GM18505 (cell line): ENCODE results near the gene ANXA2R.

Experiments used
- ATAC-seq: cut with Tn5 transposase; IDR thresholded peaks from one replicate; pipeline ENCODE4 v1.9.1; 2021; ENCODE audit not compliant: unreplicated experiment
- POLR2A ChIP-seq: IDR thresholded peaks from 4 replicates; pipeline ENCODE4 v1.6.1; 2011; ENCODE audit warnings: borderline replicate concordance; ENCODE audit not compliant: insufficient read depth, insufficient read length; ENCODE audit errors: extremely low read depth

ANXA2R gene

GRCh38 chr5:43042626-43043399, 2.7 kb upstream of the ANXA2R start:
- no peak for TF ChIP-seq POLR2A
- ATAC-seq = peak; percentile 25

DNA sequence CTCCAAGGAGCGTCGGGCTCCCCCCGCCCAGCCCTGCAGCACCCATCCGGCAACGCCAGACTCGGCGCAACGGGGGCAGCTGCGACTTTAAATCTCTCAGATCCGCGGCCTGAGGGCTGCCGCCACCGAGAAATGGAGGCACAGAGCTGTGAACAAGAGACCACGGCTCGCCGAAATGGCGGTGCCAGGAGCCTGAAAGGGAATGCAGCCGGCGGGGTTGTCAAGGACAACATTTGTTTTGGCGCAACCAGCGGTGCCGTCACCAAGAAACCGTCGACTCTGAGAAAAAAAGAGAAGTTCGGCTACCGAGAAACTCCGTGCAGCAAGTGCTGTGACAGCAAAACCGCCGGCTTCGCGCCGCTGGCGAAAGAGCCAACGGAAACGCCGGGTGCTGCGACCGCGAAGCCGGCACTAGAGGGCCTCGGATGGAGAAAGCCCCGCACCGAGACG, 2.1 kb upstream of the ANXA2R start:
- peak; percentile 34 for ATAC-seq

DNA sequence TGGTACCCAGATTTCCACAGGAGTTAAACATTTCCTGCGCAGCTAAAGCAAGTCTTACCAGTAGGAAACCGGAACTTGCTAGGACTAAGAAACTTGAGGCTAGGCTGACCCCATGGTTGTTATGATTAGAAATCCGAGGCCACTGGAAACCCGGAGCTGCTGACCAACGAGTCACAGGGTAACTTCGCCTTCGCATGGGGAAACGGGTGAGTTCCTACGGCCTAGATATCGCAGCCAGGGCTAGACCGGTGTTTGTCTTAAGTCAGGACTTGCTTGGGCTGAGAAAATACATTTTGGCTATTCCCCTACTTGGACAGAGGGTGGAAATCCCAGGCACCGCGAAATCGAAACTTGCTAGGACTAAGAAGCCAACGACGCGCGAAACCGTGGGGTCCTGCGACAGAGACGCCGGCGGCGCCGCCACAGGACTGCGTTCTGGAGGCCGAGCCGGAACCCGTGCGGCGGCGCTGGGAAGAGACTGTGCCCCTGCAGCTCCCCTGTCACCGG, 1.6 kb upstream of the ANXA2R start:
- peak; percentile 25 for ATAC-seq
- TF ChIP-seq POLR2A = peak; percentile 63

More for the DNA sequence above, 2.1 kb upstream of the ANXA2R start:
- peak; percentile 59 for TF ChIP-seq POLR2A

DNA sequence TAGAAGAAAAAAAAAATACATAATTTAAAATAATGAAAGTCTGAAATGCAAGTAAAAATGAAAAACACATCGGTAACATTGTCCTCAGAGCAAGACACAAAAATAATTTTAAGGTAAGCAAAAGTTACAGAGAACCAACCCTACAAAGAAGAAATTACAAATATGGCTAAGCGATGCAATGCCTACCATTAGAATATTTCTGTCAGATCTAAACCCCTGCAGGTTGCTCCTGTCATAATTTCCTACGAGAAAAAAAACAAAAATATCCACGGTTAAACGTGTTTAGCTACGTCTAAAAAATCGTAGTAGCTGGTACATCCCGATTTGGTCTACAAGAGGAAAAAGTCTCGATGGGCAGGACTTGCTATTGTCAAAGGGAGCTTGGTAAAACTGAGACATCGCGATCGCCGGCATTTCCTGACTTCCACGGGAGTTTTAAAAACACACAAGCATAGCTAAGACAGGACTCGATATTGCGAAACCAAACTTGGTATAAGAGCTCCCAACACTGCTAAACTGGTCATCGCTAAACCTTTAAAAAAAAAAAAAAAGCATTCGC, 1.1 kb upstream of the ANXA2R start:
- TF ChIP-seq POLR2A = no peak
- no peak for ATAC-seq

DNA sequence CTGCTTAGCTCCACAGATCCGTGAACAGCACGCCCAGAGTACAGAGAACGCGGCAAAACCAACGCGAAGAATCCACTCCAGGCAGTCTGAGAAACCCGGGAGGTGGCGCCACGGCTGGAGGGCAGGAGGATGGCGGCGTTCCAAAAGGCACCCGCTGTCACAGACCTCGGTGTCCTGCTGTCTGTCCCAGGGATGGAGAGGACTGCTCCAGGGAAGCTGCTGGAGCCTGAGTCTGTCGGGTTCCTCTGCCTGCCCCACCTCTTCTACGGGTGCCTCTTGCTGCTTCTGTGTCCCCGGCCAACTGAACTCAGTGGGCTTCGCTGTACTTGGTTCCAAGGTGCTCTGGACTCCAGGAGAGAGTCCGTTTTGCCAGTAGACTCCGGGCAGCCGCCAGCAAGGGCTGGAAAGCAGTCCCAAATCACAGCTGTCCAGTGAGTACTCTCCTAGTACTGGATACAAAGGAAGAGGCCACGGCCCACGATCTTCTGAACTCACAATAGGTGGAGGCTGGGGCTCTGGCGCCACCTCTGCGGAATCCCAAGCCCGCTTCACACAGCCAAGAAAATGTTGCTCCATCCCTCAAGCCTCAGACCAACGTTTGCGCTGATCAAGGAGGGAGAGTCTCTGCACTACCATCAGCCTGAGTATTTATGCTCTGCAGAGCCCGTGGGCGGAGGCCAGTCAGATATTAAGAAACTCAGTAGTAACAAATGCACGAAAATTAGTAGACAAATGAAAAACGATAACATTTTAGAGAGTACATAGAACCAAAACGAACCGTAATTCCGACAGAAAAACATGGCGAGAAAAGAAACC, 440 bp downstream of the ANXA2R start:
- TF ChIP-seq POLR2A = no peak
- no peak for ATAC-seq

DNA sequence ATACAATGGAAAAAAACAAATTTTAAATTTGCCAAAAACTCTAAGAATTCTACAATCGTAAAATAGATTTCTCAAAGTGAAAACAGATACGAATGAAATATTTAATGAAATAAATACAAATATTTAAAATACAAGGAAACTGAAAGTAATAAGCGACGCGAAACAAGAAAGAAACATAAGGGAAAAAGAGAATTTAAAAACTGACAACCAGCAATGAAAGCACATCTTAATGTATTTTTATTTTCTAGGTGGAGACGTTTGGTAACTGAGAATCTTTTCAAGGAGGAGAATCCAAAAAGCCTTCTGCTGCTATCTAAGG, 1.0 kb downstream of the ANXA2R start:
- ATAC-seq = no peak
- no peak for TF ChIP-seq POLR2A

DNA sequence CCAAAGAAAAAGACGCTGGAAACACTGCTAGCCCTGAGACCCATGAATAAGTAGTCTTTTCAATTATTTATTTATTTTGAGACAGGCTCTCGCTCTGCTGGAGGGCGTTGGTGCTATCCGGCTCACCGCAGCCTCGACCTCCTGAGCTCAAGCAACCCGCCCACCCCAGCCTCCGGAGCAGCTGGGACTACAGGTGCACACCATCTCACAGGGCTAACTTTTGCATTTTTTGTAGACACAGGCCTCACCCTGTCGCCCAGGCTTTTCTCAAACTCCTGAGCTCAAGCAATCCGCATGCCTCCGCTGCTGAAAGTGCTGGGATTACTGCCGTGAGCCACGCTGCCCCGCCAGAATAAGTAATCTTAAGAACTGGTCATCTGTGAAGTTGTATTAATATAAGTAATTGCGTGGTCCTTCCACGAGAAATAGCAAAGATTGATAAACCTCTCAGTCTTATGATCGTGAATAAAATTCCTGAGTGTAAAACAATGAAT, 1.6 kb downstream of the ANXA2R start:
- no peak for TF ChIP-seq POLR2A

GRCh38 chr5:43037636-43038495, 2.3 kb downstream of the ANXA2R start:
- no peak for ATAC-seq
- no peak for TF ChIP-seq POLR2A

More for the DNA sequence above, 1.6 kb downstream of the ANXA2R start:
- ATAC-seq = no peak

GRCh38 chr5:43036856-43037635, 3.1 kb downstream of the ANXA2R start:
- TF ChIP-seq POLR2A = no peak
- no peak for ATAC-seq

DNA sequence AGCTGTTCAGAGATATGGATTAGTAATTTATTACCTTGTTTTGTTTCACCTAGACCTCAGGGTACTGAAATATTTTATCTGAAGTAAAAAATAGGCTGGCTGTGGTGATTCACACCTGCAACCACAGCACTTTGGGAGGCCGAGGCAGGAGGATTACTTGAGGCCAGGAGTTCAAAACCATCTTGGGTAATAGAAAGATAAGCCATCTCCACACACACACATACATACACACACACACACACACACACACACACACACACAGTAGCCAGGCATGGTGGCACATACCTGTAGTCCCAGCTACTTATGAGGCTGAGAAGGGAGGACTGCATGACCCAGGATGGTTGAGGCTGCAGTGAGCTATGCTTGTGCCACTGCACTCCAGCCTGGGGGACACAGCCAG, 3.7 kb downstream of the ANXA2R start:
- no peak for ATAC-seq
- no peak for TF ChIP-seq POLR2A

- no peak for ATAC-seq
- no peak for TF ChIP-seq POLR2A
These were observed 5.5 kb downstream of the ANXA2R start for GRCh38 chr5:43034591-43034968.
